Ishikawa (cell line): Measurements from ENCODE around the gene SGCD.

Experiments
- EP300 ChIP-seq: IDR thresholded peaks from 2 replicates; pipeline ENCODE4 v1.6.1; 2012; ENCODE audit warnings: borderline replicate concordance
- FOXM1 ChIP-seq: IDR thresholded peaks from 2 replicates; pipeline ENCODE4 v1.6.1; 2012; ENCODE audit warnings: low read depth, borderline replicate concordance
- RAD21 ChIP-seq: IDR thresholded peaks from 2 replicates; pipeline ENCODE4 v1.6.1; 2012; ENCODE audit warnings: low read depth

DNA sequence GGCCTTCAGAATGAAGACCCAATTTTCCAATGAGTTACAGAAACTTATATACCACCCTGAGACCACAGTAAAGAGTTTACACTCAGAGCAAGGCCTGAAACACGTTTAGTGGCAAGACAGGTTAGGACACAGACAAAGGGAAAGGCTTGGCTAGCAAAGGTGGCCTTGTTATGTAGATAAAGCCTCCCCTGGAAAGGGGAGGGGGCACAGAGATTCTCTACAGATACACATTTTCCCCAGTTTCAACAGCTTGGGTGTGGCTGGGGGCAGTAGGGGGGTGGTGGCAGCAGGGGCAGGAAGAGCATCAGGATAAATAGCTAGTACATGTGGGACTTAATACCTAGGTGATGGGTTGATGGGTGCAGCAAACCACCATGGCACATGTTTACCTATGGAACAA is 471.2 kb downstream of the SGCD start:
- TF ChIP-seq EP300 (no peak), RAD21 (no peak), FOXM1 (no peak)
